H9 (cell line): ENCODE data around the gene KCNG3. TPM values are rescaled to one million over a fixed set of nuclear protein-coding genes. Genes with fewer than 3 reads are reported as not detected.

Experiments used
- DNase-seq: peaks from one replicate; pipeline ENCODE4 v3.0.0-alpha.2; 2017
- H2AFZ ChIP-seq: one replicate; pipeline ENCODE4 v1.6.1; 2013; ENCODE audit warnings: mild to moderate bottlenecking, low read length, control low read depth, moderate library complexity
- H2AK5ac ChIP-seq: 2 replicates; pipeline ENCODE4 v1.6.1; 2013; ENCODE audit warnings: low read length, control low read depth, mixed read lengths; ENCODE audit not compliant: insufficient read length
- H2BK120ac ChIP-seq: one replicate; pipeline ENCODE4 v1.6.1; 2013; ENCODE audit warnings: low read depth, mild to moderate bottlenecking, low read length, control low read depth, inconsistent platforms; ENCODE audit not compliant: poor library complexity, severe bottlenecking
- H2BK12ac ChIP-seq: 2 replicates; pipeline ENCODE4 v1.6.1; 2013; ENCODE audit warnings: low read length, control low read depth, mixed read lengths, low read depth; ENCODE audit not compliant: insufficient read length
- H2BK15ac ChIP-seq: 2 replicates; pipeline ENCODE4 v1.6.1; 2013; ENCODE audit warnings: low read depth, low read length, control low read depth
- H2BK20ac ChIP-seq: one replicate; pipeline ENCODE4 v1.6.1; 2013; ENCODE audit warnings: low read depth, mild to moderate bottlenecking, low read length, control low read depth, inconsistent platforms; ENCODE audit not compliant: poor library complexity, severe bottlenecking
- H2BK5ac ChIP-seq: 2 replicates; pipeline ENCODE4 v1.6.1; 2013; ENCODE audit warnings: low read length, control low read depth, mixed read lengths; ENCODE audit not compliant: insufficient read length
- H3K14ac ChIP-seq: 2 replicates; pipeline ENCODE4 v1.6.1; 2013; ENCODE audit warnings: low read length, control low read depth; ENCODE audit not compliant: insufficient read depth
- H3K18ac ChIP-seq: 2 replicates; pipeline ENCODE4 v1.6.1; 2013; ENCODE audit warnings: low read depth, mild to moderate bottlenecking, mixed read lengths, low read length, control low read depth; ENCODE audit not compliant: insufficient read length
- H3K23ac ChIP-seq: 2 replicates; pipeline ENCODE4 v1.6.1; 2013; ENCODE audit warnings: low read length, control low read depth, mixed read lengths, low read depth; ENCODE audit not compliant: insufficient read length
- H3K23me2 ChIP-seq: 2 replicates; pipeline ENCODE4 v1.6.1; 2013; ENCODE audit warnings: low read depth, mild to moderate bottlenecking, mixed read lengths, low read length, control low read depth; ENCODE audit not compliant: insufficient read length, poor library complexity, severe bottlenecking
- H3K27ac ChIP-seq: 2 replicates; pipeline ENCODE4 v1.5.1; 2013; ENCODE audit warnings: low read length, control low read depth, mixed read lengths, low read depth; ENCODE audit not compliant: insufficient read length
- H3K27me3 ChIP-seq: 2 replicates; pipeline ENCODE4 v1.6.1; 2013; ENCODE audit warnings: low read length, control low read depth, inconsistent platforms; ENCODE audit not compliant: insufficient read depth
- H3K4ac ChIP-seq: 2 replicates; pipeline ENCODE4 v1.6.1; 2013; ENCODE audit warnings: low read depth, mild to moderate bottlenecking, control low read depth, inconsistent platforms, low read length, moderate library complexity
- H3K4me1 ChIP-seq: 2 replicates; pipeline ENCODE4 v1.6.1; 2013; ENCODE audit warnings: low read length, control low read depth, inconsistent platforms; ENCODE audit not compliant: insufficient read depth
- H3K4me2 ChIP-seq: 2 replicates; pipeline ENCODE4 v1.6.1; 2013; ENCODE audit warnings: low read length, control low read depth, mixed read lengths; ENCODE audit not compliant: insufficient read length, insufficient read depth
- H3K56ac ChIP-seq: 2 replicates; pipeline ENCODE4 v1.6.1; 2013; ENCODE audit warnings: low read depth, mild to moderate bottlenecking, mixed read lengths, low read length, control low read depth; ENCODE audit not compliant: insufficient read length
- H3K79me1 ChIP-seq: 2 replicates; pipeline ENCODE4 v1.6.1; 2013; ENCODE audit warnings: low read depth, mild to moderate bottlenecking, moderate library complexity, low read length, control low read depth, inconsistent platforms; ENCODE audit not compliant: insufficient read depth, poor library complexity, severe bottlenecking
- H3K79me2 ChIP-seq: 2 replicates; pipeline ENCODE4 v1.6.1; 2013; ENCODE audit warnings: low read length, control low read depth, inconsistent platforms; ENCODE audit not compliant: insufficient read depth
- H3K9ac ChIP-seq: 2 replicates; pipeline ENCODE4 v1.6.1; 2013; ENCODE audit warnings: low read length, control low read depth, mixed read lengths; ENCODE audit not compliant: insufficient read length; ENCODE audit errors: extremely low read depth
- H3K9me3 ChIP-seq: one replicate; pipeline ENCODE4 v1.6.1; 2013; ENCODE audit warnings: low read depth, low read length, inconsistent platforms; ENCODE audit not compliant: control insufficient read depth
- H3T11ph ChIP-seq: one replicate; pipeline ENCODE4 v1.6.1; 2013; ENCODE audit warnings: mild to moderate bottlenecking, low read length, control low read depth, inconsistent platforms
- H4K20me1 ChIP-seq: one replicate; pipeline ENCODE4 v1.6.1; 2013; ENCODE audit not compliant: control insufficient read depth, insufficient read length, insufficient read depth
- H4K5ac ChIP-seq: 2 replicates; pipeline ENCODE4 v1.6.1; 2013; ENCODE audit warnings: low read depth, mild to moderate bottlenecking, mixed read lengths, low read length, control low read depth; ENCODE audit not compliant: insufficient read length
- H4K8ac ChIP-seq: replicated peaks from 2 replicates; pipeline ENCODE4 v1.6.1; 2013; ENCODE audit warnings: low read length, control low read depth, mixed read lengths, low read depth; ENCODE audit not compliant: insufficient read length
- H4K91ac ChIP-seq: 2 replicates; pipeline ENCODE4 v1.6.1; 2013; ENCODE audit warnings: low read depth, mild to moderate bottlenecking, moderate library complexity, mixed read lengths, low read length, control low read depth; ENCODE audit not compliant: insufficient read length
- H3K27ac Mint-ChIP-seq, 3 experiments: 2 replicates in 2 of 3; 3 replicates in 1 of 3; pipeline ENCODE4 v1.8.0; 2020 to 2021; ENCODE audit warnings: mixed read lengths in 3 of 3, mild to moderate bottlenecking in 1 of 3, moderate library complexity in 1 of 3
- H3K27me3 Mint-ChIP-seq: 2 replicates; pipeline ENCODE4 v1.8.0; 2021; ENCODE audit warnings: low read depth, mild to moderate bottlenecking, moderate library complexity, mixed read lengths
- H3K36me3 Mint-ChIP-seq, 3 experiments: 2 replicates in 2 of 3; 3 replicates in 1 of 3; pipeline ENCODE4 v1.8.0; 2020 to 2021; ENCODE audit warnings: low read depth in 3 of 3, mixed read lengths in 3 of 3; ENCODE audit not compliant: insufficient read depth in 1 of 3
- H3K4me1 Mint-ChIP-seq, 2 experiments: 2 replicates each; pipeline ENCODE4 v1.8.0; 2020; ENCODE audit warnings: mixed read lengths in 2 of 2
- H3K4me3 Mint-ChIP-seq, 2 experiments: 2 replicates in 1 of 2; 3 replicates in 1 of 2; pipeline ENCODE4 v1.8.0; 2020 to 2021; ENCODE audit warnings: mild to moderate bottlenecking in 2 of 2, mixed read lengths in 2 of 2, moderate library complexity in 1 of 2
- H3K9me3 Mint-ChIP-seq, 2 experiments: 2 replicates in 1 of 2; 3 replicates in 1 of 2; pipeline ENCODE4 v1.8.0; 2020; ENCODE audit warnings: mild to moderate bottlenecking in 2 of 2, mixed read lengths in 2 of 2, moderate library complexity in 1 of 2
- CTCF ChIP-seq: fragments of 200-600 bp; sonication (generic); conservative IDR thresholded peaks from 3 replicates; pipeline ENCODE4 v1.8.0; 2021; ENCODE audit warnings: antibody characterized with exemption, mild to moderate bottlenecking
- WGBS: extraction: QIAGEN DNeasy Blood & Tissue Kit; methylation state at CpG from one replicate; pipeline ENCODE4 v1.1.7; 2013; ENCODE audit warnings: missing lambda C conversion rate, low lambda C conversion rate, mixed read lengths; ENCODE audit not compliant: insufficient read length; ENCODE audit errors: extremely low coverage; 5-methylcytosine and 5-hydroxymethylcytosine counted together
- total RNA-seq: library from RNA; stranded (reverse); gene quantifications from 2 replicates; pipeline ENCODE4 v1.2.1, GENCODE V29; 2021

Gene KCNG3
- total RNA-seq, 1 experiment from 2014 or later: 16.5 TPM

GRCh38 chr2:42492691-42493467, 903 bp downstream of the KCNG3 start:
- no CpG with 5 or more reads among the region's 111 CpGs for WGBS
- TF ChIP-seq CTCF: no peak
- Histone ChIP-seq H2AK5ac (no peak overlapping the region), H2BK15ac (no peak overlapping the region), H2BK5ac (no peak overlapping the region), H3K4ac (no peak overlapping the region), H3K79me2 (peaks cover 2% of the 10 kb centered on the region; the same call in 1 of the 2 replicates), H3K23ac (no peak overlapping the region), H3K18ac (no peak overlapping the region), H3K27me3 (peaks cover 2% of the 10 kb centered on the region; the same call in 1 of the 2 replicates), H4K5ac (no peak overlapping the region), H3K9ac (peak overlapping the region; percentile 3), H3K27ac (no peak overlapping the region), H4K20me1 (no peaks in the 10 kb centered on the region), H2BK12ac (no peak overlapping the region), H2BK120ac (no peak overlapping the region), H4K8ac (no peak overlapping the region), H3K56ac (no peak overlapping the region), H3T11ph (no peak overlapping the region), H3K4me2 (peak overlapping the region; percentile 71), H2AFZ (no peak overlapping the region), H3K79me1 (no peaks in the 10 kb centered on the region), H4K91ac (no peak overlapping the region), H3K9me3 (no peaks in the 10 kb centered on the region), H3K4me1 (peaks cover 1% of the 10 kb centered on the region; the same call in 1 of the 2 replicates), H2BK20ac (no peak overlapping the region), H3K23me2 (peaks cover 23% of the 10 kb centered on the region), H3K14ac (0 out of 2 replicates have a peak overlapping the region, but pooled peaks have one; percentile 4)
- Mint-ChIP-seq H3K27ac (0 out of 7 replicates have a peak overlapping the region, but pooled peaks of 2 of the 3 experiments have one; percentile 30 to 39), H3K9me3 (no peaks in the 10 kb centered on the region; a peak in 1 of 5 replicates), H3K4me3 (peak overlapping the region; percentile 83 to 89), H3K36me3 (peaks cover 6 to 34% (median 13%) of the 10 kb centered on the region in 3 experiments; a peak in 5 of 7 replicates), H3K27me3 (peaks cover 16% of the 10 kb centered on the region), H3K4me1 (peaks cover 38 to 45% of the 10 kb centered on the region in 2 experiments)
- peak; percentile 58 for DNase-seq
